Measurements from ENCODE around the gene EHMT1.

EHMT1 gene

DNA sequence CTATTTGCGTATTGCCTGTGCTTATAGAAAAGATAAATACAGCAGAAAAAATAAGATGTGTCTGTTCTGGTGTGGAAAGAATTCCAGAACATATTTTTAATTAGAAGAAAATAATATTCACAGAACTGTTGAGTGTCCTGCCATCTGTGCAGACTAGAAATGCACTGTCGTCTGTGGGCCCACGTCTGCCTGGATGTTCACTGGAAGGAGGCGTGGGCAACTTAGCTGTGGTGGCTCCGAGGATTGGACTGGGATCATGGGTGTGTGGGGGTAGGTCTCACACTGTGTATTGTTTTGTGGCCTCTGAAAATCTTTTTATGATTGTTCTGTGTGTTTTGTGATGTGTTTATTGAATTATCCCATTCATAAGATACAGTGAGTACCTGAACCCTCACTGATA, 132.8 kb downstream of the EHMT1 start:
- H3K36me3 ChIP-seq (ENCODE audit: insufficient read depth, low read length): peaks cover 94% of the 10 kb centered on the region
- no peaks in the 10 kb centered on the region for H3K9me2 ChIP-seq (ENCODE audit: low read depth, low read length)
- no peak overlapping the region for H3K9ac ChIP-seq (ENCODE audit: low read length)
- H4K20me1 ChIP-seq (ENCODE audit: insufficient read depth, low read length): no peaks in the 10 kb centered on the region
- H3K27me3 ChIP-seq (ENCODE audit: insufficient read depth, low read length): no peaks in the 10 kb centered on the region
- no peak for TF ChIP-seq EZH2 (IDR thresholded peaks at IDR 0.05; ENCODE audit: borderline replicate concordance, low read length)
- no peak for TF ChIP-seq CTCF (IDR thresholded peaks at IDR 0.05; ENCODE audit: low read length)
- H3K4me2 ChIP-seq (ENCODE audit: low read length): no peak overlapping the region
- no peak overlapping the region for H3K4me3 ChIP-seq (ENCODE audit: low read depth, low read length, poor library complexity, severe bottlenecking)
- no peaks in the 10 kb centered on the region for H3K9me3 ChIP-seq (ENCODE audit: low read length)
- no peak overlapping the region for H3K27ac ChIP-seq (ENCODE audit: low read depth, low read length, poor library complexity, severe bottlenecking)
- H3K4me1 ChIP-seq (ENCODE audit: insufficient read depth, low read length, severe bottlenecking): no peaks in the 10 kb centered on the region
- no peaks in the 10 kb centered on the region for H3K79me2 ChIP-seq (ENCODE audit: insufficient read depth, low read length)
- H3F3A ChIP-seq (ENCODE audit: insufficient read depth, low read length): no peaks in the 10 kb centered on the region
- no peak overlapping the region for H2AFZ ChIP-seq (ENCODE audit: low read length)

GRCh38 chr9:137752426-137752825, 133.6 kb downstream of the EHMT1 start:
- Histone ChIP-seq H3K36me3 (ENCODE audit: insufficient read depth, low read length) (peaks cover 94% of the 10 kb centered on the region), H3F3A (ENCODE audit: insufficient read depth, low read length) (no peaks in the 10 kb centered on the region), H3K27ac (ENCODE audit: low read depth, low read length, poor library complexity, severe bottlenecking) (no peak overlapping the region), H4K20me1 (ENCODE audit: insufficient read depth, low read length) (no peaks in the 10 kb centered on the region), H2AFZ (ENCODE audit: low read length) (no peak overlapping the region), H3K4me2 (ENCODE audit: low read length) (no peak overlapping the region), H3K27me3 (ENCODE audit: insufficient read depth, low read length) (no peaks in the 10 kb centered on the region), H3K4me3 (ENCODE audit: low read depth, low read length, poor library complexity, severe bottlenecking) (no peak overlapping the region), H3K9ac (ENCODE audit: low read length) (no peak overlapping the region), H3K79me2 (ENCODE audit: insufficient read depth, low read length) (no peaks in the 10 kb centered on the region), H3K4me1 (ENCODE audit: insufficient read depth, low read length, severe bottlenecking) (peaks cover 5% of the 10 kb centered on the region), H3K9me3 (ENCODE audit: low read length) (no peaks in the 10 kb centered on the region), H3K9me2 (ENCODE audit: low read depth, low read length) (no peaks in the 10 kb centered on the region)
- TF ChIP-seq EZH2 (IDR thresholded peaks at IDR 0.05; ENCODE audit: borderline replicate concordance, low read length) (no peak), CTCF (IDR thresholded peaks at IDR 0.05; ENCODE audit: low read length) (no peak)

- H3K9me3 ChIP-seq (ENCODE audit: low read length): no peaks in the 10 kb centered on the region
- peaks cover 96% of the 10 kb centered on the region for H3K36me3 ChIP-seq (ENCODE audit: insufficient read depth, low read length)
- no peaks in the 10 kb centered on the region for H3K27me3 ChIP-seq (ENCODE audit: insufficient read depth, low read length)
- no peaks in the 10 kb centered on the region for H3F3A ChIP-seq (ENCODE audit: insufficient read depth, low read length)
- H3K79me2 ChIP-seq (ENCODE audit: insufficient read depth, low read length): no peaks in the 10 kb centered on the region
- no peak overlapping the region for H3K27ac ChIP-seq (ENCODE audit: low read depth, low read length, poor library complexity, severe bottlenecking)
- no peak overlapping the region for H3K9ac ChIP-seq (ENCODE audit: low read length)
- no peaks in the 10 kb centered on the region for H4K20me1 ChIP-seq (ENCODE audit: insufficient read depth, low read length)
- no peaks in the 10 kb centered on the region for H3K9me2 ChIP-seq (ENCODE audit: low read depth, low read length)
- no peak overlapping the region for H2AFZ ChIP-seq (ENCODE audit: low read length)
- TF ChIP-seq EZH2 (IDR thresholded peaks at IDR 0.05; ENCODE audit: borderline replicate concordance, low read length) (no peak), CTCF (IDR thresholded peaks at IDR 0.05; ENCODE audit: low read length) (no peak)
- H3K4me3 ChIP-seq (ENCODE audit: low read depth, low read length, poor library complexity, severe bottlenecking): no peak overlapping the region
- no peak overlapping the region for H3K4me2 ChIP-seq (ENCODE audit: low read length)
- H3K4me1 ChIP-seq (ENCODE audit: insufficient read depth, low read length, severe bottlenecking): peaks cover 7% of the 10 kb centered on the region
Observed at GRCh38 chr9:137753192-137753765, 134.5 kb downstream of the EHMT1 start.

Data from OCI-LY1 (cell line).